ENCODE data around the gene TRIM3.

- TF ChIP-seq CTCF (conservative IDR thresholded peaks at IDR 0.05; ENCODE audit: low read depth, low read length) (no peak), EZH2 (IDR thresholded peaks at IDR 0.05; ENCODE audit: low read length, unreplicated experiment) (no peak)
Observed at GRCh38 chr11:6480299-6480914, 6.7 kb upstream of the TRIM3 start.

Data from PC-3 (cell line).